ENCODE results near the gene TLR3.

GRCh38 chr4:186128842-186129241 is 59.9 kb downstream of the TLR3 start:
- TF ChIP-seq CTCF (IDR thresholded peaks at IDR 0.05) (no peak), POLR2A (IDR thresholded peaks at IDR 0.05) (no peak), EP300 (IDR thresholded peaks at IDR 0.05) (no peak)
